ENCODE data around the gene RPL7A.
A peak's percentile ranks its signal among the peaks of the same experiment; 100 is the strongest.
"Not testable (repeated sequence)": the region's sequence is repeated elsewhere in the genome, so short reads cannot be mapped to it uniquely, and the experiment has no call there.

Gene RPL7A

GRCh38 chr9:133329306-133330156, 18.5 kb upstream of the RPL7A start:
- DNase-seq = not testable (repeated sequence)

GRCh38 chr9:133331221-133331620, 16.8 kb upstream of the RPL7A start:
- no peak for DNase-seq

DNA sequence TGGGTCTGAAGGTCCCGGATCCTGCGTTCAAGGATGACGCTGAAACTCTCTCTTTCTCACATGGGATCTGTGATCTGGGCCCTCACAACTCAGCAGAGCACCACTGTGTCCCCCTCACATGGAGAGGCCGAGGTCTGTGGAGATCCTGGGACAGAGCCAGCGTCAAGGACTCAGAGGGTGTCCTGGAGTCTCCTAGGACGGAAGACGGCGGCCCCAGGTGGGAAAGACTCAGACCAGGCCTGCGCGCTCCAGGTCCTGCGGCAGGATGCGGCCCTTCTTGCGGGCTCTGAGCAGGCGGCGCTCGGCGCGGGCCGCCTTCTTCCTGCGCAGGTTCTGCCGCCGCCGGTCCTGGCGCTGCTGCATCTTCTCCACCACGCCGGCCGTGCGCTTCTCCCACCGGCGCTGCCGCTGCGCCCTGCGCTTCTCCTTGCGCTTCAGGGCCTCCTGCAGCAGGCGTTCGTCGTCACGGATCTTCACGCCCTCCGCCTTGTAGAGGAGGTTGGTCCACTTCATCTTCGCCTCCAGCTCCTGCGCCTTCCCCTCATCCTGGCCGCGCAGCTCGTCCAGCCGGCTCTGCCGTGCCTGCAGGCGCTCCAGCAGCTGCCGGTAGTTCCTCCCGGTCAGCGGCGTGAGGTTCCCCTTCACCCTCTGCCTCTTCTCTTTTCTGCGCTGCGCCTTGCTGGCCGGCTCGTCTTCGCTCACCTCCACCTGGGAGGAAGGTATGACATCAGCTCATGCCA, 16.2 kb upstream of the RPL7A start:
- DNase-seq = no peak

DNA sequence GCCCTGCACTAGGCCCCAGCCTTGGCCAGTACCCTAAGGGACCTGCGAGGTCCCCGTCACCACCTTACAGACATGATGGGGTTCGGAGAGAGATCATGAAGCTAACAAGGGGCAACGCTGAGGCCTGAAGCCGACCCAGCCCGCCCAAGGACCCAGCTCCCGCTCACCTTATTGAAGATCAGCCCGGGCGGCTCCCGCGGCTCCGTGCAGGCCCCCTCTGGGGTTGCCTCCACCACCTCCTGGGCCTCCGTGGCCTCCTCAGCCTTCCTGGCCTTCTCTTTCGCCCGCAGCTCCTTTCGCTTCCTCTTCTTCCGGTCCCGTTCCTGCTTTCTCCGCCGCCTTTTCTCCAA, 15.7 kb upstream of the RPL7A start:
- no peak for DNase-seq

DNA sequence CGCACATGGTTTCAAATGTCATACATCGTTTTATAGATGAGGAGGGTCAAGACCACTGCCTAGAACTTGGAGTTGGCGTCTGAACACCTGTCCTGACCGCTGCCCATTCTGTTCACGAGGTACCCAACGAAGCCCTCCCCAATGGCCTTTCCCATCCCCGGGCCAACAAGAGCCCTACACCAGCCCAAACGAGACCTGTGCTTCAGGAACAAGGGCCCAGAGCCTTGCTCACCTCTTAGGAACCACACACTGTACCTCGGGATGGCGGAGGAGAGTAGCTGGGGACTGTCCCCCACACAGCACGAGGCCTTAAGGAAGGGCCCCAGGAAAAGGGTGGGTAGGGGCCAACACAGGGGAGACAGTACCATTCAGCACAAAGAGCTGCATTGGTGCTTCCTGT, 15.0 kb upstream of the RPL7A start:
- DNase-seq = no peak

DNA sequence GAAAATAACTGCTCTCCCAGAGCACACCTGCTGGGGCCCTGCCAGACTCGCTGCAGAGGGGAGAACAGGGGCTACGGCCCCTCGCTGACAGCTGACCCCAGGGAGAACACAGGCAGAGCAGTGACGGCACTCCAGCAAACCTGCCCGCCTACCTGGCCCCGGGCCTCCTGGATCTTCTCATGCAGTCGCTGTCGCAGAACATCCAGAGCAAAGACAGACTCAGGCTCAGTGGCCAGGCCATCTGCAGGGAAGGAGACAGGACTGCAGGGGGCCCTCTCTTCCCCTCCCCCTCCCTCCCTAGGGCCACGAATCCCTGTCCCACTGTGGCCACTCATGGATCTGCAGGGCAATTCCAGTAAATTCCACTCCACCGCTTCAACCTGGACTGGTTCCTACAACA, 14.5 kb upstream of the RPL7A start:
- no peak for DNase-seq

GRCh38 chr9:133334161-133334560, 13.9 kb upstream of the RPL7A start:
- DNase-seq = no peak

GRCh38 chr9:133334888-133335287, 13.1 kb upstream of the RPL7A start:
- DNase-seq = not testable (repeated sequence)

DNA sequence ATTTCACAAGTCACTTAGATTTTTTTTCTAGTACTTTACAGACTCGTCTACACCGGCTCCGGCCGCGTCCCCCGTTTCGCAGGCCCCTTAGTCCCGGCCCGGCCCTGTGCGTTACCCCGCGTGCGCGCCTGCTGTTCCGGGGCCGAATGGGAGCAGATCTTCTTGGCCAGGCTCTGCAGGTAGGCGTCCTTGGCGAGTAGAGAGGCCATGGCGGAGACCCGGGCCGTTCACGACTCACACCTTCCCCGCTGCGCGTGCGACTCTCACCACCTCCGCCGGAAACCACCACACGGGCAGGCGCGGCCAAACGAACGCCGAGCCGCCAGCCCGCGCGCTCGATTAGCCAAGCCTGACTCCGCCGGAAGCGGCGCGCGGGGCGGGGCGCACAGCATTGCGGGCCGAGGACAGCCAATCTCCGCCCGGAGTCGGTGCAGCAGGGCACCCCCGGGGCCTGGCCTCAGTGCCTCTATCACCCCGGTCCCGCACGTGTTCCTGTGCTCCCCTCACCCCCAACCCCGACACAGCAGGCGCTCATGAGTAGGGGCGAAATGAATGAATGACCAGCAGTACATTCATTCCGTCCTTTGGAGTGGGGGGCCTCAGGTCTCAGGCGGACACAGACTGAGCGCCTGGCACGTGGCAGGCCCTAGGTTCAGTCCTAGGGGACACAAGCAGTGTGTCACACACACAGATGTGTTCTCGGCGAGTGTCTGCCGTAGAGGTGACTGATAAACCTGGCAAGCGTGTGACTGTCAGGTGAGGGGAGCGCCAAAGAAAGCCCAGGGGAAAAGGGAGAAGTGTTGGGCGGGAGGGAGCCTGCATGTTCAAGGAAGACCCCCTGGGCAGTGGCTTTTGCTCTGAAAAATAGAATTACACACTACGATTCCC, 11.8 kb upstream of the RPL7A start, which contains the start of gene SURF6:
TSS of gene SURF6 (minus strand) at position 265 of the 888 bp plus-strand sequence. CDS start at position 209, 56 bp downstream.
- DNase-seq = peak; percentile 93

- no peak for DNase-seq
These were observed 8.4 kb upstream of the RPL7A start for GRCh38 chr9:133339641-133340040.

DNA sequence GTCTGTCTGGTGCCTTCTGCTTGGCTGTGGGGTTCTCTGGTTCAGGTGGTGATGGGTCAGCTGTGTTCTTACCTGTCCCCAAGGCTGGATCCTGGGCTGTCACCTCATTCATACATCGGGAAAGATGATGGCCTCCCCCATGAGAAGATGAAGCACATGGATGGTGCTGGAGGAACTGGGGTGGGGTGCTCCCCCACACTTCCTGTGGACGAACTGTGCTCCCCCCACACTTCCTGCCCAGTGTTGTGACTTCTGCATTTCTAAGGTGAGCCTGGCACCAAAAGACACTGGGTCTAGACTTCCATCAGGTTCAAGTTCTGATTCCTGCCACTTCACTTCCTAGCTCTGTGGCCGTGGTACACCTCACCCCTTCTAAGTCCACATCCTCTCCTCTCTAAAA, 7.8 kb upstream of the RPL7A start:
- no peak for DNase-seq

DNA sequence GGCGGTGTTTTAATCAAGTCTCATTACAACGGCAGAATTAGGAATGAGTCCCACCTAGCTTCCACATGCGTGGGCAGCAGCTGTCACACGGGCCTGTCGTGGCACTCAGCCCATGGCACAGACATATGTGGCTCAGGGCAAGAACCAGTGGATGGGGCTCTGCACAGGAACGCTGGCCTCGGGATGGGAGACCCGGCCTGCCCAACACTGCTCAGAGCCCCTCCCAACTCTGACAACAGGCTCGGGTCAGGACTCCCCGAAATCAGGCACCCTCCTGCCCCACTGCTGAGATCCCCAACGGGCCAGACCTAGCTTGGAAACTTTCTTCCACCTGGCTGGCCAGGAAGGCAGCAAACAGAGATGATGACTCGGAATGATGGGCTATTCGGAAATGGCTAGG, 7.1 kb upstream of the RPL7A start:
- DNase-seq = no peak

- DNase-seq = no peak
These were observed 6.5 kb upstream of the RPL7A start for GRCh38 chr9:133341369-133342068.

DNA sequence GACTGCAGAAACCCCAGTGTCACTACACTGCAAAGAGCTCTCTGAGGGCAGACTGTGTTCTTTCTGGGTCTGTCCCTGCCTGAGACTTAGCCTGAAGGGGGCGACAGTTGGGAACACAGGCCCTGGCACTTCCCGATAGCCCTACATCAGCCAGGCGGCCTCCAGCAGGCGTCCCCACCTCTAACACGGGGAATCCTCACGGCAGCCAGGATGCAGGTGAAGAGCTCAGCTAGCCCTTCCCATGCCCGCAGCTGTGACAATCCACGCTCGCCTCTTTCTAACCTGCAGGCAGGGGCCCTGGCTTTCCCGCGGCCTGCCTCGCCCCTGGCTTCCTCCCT, 6.0 kb upstream of the RPL7A start:
- no peak for DNase-seq

- no peak for DNase-seq
These were observed 5.4 kb upstream of the RPL7A start for GRCh38 chr9:133342570-133342969.

DNA sequence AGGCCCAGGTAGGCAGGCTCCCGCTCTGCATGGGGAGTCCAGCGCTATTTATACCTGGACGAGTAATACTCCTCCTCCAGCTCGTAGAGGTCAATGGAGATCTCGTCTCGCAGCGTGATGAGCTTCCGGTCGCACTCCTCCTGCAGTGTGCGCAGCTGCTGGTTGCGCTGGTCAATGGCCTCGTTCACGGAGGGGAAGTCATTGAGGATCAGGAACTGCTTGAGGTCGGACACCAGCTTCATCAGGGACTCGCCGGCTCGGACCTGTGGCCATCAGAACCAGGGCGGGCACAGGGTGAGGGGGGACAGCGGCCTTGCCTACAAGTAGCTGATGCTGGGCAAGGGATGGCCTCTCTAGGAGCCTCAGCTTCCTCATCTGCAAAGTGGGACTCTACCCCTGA, 3.9 kb upstream of the RPL7A start:
- DNase-seq = no peak

DNA sequence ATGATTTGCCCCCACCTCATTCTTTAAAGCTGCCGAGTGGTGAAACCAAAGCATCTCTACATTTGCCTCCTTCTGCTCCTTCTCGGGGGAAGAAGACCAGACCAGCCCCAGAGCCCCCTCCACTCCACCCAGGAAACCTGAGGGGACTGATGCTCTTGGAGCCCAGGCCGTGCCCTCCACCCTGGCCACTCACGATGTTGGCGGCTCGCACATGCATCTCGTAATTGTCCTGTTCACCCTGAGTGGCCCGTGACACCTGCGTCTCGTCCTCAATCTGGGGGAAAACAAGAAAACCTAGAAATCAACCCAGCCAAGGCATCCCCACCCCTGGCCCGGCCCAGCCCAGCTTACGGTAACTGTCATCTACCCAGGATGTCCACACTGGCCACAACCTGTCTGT, 3.0 kb upstream of the RPL7A start:
- DNase-seq = no peak

GRCh38 chr9:133345596-133345995, 2.4 kb upstream of the RPL7A start:
- DNase-seq = no peak

DNA sequence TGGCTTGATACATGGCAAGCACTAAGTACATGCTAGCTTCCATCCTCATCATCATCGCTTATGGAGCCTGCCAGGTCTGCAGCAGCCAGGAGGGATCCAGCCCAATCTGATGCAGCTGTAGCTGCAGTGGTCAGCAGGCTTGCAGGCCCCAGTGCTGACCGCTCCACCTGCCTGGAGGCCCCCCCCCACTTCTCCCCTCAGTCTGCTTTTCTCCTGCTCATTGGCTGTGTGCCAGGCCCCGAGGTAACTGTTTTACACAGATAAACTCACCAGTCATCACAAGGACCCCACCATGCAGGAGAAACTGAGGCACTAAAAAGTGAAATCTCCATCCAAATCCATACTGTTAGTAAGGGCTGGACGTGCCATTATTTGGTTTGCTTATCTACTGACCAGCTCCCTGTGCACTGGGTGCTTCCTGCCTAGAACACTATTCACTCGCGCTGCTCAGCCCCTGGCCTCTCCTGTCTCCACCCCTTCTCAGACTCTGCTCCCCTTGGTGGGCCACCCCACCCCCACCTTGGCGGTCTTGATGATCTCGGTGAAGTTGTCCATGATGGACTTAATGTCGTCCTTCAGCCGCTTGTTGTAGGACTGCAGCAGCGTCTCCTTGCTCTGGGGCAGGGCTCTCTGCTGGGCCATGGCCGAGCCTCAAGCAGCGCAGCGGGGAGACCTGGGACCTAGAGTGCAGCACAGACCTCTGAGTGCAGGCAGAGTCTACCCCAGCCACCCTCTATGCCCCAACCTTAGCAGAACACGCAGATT, 1.8 kb upstream of the RPL7A start:
- no peak for DNase-seq

DNA sequence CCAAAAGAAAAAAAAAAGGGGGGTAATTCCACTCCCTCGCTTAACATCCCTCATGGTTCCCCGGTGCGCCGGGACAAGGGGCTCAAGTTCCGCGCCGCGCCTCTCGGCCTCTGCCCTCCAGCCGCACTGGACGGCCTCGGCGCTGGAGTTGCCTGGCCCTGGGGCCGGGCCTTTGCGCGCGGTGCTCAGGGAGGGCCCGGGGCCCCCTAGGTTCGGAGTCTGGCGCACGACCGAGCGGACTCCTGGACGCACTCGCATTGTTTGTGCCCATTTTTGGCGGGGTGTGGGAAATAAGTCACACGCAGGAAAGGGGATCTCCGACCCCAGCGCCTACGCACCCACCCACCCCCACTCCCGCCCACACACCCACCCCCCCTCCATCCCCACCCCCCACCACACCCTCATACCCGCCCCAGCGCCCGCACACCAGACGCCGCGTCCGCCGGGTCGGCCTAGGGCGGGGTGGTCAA, 468 bp upstream of the RPL7A start:
- DNase-seq = no peak

GRCh38 chr9:133348718-133349573, 928 bp downstream of the RPL7A start:
- DNase-seq = no peak
